ENCODE data around the gene AMIGO3.
"Not testable (repeated sequence)": the region's sequence is repeated elsewhere in the genome, so short reads cannot be mapped to it uniquely, and the experiment has no call there.

The AMIGO3 gene

DNA sequence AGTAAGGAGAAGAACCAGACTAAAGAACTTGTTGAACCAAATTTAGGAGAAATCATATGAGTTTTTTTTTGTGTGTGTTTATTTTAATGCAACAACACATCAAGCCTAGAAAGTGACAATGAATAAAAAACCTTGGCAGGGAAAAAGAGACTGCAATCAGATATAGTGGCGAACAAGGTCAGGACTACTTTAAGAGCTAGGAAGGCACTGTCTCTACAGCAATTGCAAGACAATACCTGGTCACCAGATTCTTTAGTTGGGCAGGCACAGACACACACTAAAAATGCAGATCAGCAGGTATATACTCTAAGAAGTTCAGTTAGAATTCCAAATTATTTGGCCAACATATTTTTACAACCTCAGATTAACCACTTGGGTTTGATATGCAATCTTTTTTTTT lies 35.1 kb upstream of the AMIGO3 start:
- no peak for DNase-seq (ENCODE audit: low spot score)
- TF ChIP-seq CTCF (IDR thresholded peaks at IDR 0.05; ENCODE audit: borderline replicate concordance, control extremely low read depth, extremely low read depth, insufficient read depth, missing control alignments): no peak
- in situ Hi-C loops (cut with MboI; ENCODE audit: low sequenced_read_pairs, unreplicated experiment): no loop called here

DNA sequence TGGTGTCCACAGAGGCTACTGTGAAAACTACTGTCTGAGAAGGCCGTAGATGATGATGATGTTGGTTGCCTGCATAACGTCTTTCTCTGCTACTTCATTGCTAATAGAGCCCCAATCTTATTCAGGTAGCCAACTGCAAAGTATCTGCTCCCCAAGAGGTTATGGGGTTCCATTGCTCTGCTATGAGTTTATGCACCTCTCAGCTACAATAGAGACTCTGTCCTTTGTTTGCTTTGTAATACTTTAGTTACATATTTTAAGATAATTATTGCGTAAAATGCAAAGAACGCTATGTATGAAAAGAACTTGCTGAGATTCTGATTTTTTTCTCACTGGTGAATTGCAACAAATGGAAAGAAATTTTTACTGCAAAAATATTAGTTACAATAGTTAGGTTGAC lies 32.0 kb upstream of the AMIGO3 start:
- no peak for TF ChIP-seq CTCF (IDR thresholded peaks at IDR 0.05; ENCODE audit: borderline replicate concordance, control extremely low read depth, extremely low read depth, insufficient read depth, missing control alignments)
- in situ Hi-C loops (cut with MboI; ENCODE audit: low sequenced_read_pairs, unreplicated experiment): no loop called here

DNA sequence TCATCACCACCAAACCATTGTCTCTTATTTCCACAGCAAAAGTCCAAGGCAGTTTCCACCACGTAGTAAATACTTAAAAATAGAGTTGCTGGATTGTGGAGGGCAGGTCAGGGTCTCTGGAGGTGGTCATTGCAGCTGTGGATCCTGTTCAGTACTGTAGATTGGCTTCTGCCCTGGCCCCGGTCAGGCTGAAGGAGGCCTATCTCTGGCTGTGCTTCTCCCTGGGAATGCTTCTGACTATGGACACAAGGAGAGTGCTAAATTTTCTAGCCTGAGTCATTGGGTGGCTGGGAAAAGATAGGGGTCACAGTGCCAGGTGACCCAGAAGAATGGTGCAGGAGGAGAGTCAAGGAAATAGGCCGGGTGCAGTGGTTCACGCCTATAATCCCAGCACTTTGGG lies 30.6 kb upstream of the AMIGO3 start:
- DNase-seq (ENCODE audit: low spot score): no peak
- in situ Hi-C loops (cut with MboI; ENCODE audit: low sequenced_read_pairs, unreplicated experiment): no loop called here
- no peak for TF ChIP-seq CTCF (IDR thresholded peaks at IDR 0.05; ENCODE audit: borderline replicate concordance, control extremely low read depth, extremely low read depth, insufficient read depth, missing control alignments)

More for the DNA sequence above, 32.0 kb upstream of the AMIGO3 start:
- DNase-seq (ENCODE audit: low spot score): no peak

- DNase-seq (ENCODE audit: low spot score); in situ Hi-C loops (cut with MboI; ENCODE audit: low sequenced_read_pairs, unreplicated experiment): not testable (repeated sequence)
These were observed 29.4 kb upstream of the AMIGO3 start for GRCh38 chr3:49748874-49749273.

DNA sequence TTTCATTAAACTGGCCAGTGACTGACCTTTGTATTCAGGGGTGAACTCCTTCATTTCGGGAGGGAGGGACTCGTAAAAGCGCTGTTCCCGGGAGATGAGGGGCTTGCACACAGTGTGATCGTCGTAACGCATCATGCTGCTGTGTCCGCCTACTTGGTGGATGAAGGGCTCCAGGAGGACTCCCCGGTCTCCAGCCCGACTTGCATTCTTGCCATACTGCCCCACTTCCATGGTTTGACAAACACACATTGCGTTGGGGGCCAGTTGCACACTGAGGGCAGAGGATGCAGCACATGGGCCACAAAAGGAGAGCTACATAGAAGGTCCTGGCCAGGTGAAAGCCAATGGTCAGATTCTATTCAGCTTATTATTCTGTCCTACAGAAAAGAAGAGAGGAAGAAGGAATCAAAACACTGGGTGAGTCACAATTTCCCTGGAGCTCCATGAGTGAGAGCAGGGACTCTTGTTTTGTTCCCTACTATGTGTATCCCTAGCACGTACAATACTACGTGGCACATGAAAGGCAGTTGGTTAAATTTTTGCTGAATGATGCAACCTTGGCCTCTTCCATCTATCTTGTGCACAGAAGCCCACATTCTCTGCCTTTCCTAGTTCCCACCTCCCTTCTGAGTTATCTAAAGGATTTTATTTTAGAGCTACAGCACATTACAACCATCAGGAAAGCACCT lies 28.5 kb upstream of the AMIGO3 start:
- TF ChIP-seq CTCF (IDR thresholded peaks at IDR 0.05; ENCODE audit: borderline replicate concordance, control extremely low read depth, extremely low read depth, insufficient read depth, missing control alignments): no peak
- no peak for DNase-seq (ENCODE audit: low spot score)
- in situ Hi-C loops (cut with MboI; ENCODE audit: low sequenced_read_pairs, unreplicated experiment): no loop called here

DNA sequence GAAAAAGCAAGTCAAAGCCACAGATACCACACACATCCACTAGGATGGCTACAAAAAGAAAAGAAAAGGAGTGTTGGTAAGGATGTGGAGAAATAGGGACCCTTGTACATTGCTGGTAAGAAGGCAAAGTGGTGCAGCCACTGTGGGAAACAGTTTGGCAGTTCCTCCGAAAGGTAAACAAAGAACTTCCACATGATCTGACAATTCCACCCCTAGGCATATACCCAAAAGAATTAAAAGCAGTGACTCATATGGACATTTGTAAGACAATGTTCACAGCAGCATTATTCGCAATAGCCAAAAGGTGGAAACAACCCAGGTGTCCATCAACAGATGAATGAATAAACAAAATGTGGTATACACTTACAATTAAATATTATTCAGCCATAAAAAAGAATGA lies 26.5 kb upstream of the AMIGO3 start:
- in situ Hi-C loops (cut with MboI; ENCODE audit: low sequenced_read_pairs, unreplicated experiment): no loop called here
- DNase-seq (ENCODE audit: low spot score): no peak
- TF ChIP-seq CTCF (IDR thresholded peaks at IDR 0.05; ENCODE audit: borderline replicate concordance, control extremely low read depth, extremely low read depth, insufficient read depth, missing control alignments): no peak

DNA sequence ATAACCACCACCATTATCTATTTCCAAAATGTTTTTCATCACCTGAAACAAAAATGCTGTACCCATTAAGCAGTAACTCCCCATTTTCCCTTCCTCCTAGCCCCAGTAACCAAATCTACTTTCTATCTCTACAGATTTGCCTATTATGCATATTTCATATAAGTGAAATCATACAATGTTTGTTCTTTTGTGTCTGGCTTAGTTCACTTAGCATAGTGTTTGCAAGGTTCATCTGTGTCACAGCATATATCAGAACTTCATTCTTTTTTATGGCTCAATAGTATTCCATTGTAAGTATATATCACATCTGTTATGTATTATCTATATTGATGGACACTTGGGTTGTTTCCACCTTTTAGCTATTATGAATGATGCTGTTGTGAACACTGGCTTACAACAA lies 20.9 kb upstream of the AMIGO3 start:
- DNase-seq (ENCODE audit: low spot score): no peak
- TF ChIP-seq CTCF (IDR thresholded peaks at IDR 0.05; ENCODE audit: borderline replicate concordance, control extremely low read depth, extremely low read depth, insufficient read depth, missing control alignments): no peak
- in situ Hi-C loops (cut with MboI; ENCODE audit: low sequenced_read_pairs, unreplicated experiment): no loop called here
